ENCODE results near the gene USP4.
A peak's percentile ranks its signal among the peaks of the same experiment; 100 is the strongest.

The USP4 gene

DNA sequence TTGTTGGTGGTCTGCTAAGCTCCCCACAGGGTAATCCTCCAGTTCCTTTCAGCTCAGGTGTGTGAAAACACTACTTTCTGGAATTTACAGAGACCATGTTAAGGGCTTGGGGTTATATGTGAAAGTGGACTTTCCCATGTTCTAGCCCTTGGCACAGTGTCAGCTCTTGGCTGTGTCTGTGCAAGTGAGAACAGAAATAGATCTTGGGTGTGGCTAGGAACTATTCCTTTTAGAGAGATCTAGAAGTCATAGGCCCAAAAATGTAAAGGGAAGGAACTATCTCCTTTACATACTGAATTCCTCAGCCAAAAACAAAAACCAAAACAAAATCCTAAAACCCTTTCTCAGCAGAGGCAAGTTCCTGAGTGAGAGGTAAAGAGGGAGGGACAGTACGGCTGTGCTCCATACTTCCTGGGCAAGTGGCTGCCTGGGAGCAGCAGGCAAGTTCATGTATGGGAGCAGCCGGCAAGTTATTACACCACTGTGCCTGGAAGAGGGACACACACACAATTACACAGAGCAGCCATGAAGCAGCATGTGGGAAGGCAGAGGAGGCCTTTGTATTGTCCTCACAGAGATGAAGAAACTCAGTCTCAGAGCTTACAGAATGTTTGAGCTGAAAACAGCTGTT is 43.0 kb downstream of the USP4 start:
- no peak for DNase-seq (ENCODE audit: low spot score)

DNA sequence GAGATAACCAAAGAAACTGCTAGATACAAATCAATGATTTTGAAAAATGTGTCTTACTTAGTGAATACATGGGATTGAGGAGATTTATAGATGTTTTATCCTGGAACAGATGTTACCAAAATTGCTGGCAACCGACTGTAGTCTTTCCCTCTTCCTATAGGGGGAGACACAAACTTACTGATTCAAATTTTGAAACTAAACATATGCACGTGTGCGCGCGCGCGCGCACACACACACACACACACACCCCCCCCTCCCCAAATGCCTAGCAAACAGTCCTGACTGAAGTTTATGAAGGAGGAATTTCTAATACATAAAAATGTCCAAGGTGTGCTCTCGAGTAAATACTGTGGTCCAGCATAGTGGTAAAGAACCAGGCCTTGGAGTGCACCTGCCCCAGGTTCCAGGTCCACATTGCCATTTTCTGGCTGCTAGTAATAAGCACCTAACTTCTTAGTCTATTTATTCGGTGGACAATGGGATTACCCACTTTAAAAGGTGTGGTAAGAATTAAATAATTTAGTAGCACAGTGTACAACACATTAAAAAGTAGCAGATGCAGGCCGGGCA is 44.3 kb downstream of the USP4 start:
- DNase-seq (ENCODE audit: low spot score): peak; percentile 64

DNA sequence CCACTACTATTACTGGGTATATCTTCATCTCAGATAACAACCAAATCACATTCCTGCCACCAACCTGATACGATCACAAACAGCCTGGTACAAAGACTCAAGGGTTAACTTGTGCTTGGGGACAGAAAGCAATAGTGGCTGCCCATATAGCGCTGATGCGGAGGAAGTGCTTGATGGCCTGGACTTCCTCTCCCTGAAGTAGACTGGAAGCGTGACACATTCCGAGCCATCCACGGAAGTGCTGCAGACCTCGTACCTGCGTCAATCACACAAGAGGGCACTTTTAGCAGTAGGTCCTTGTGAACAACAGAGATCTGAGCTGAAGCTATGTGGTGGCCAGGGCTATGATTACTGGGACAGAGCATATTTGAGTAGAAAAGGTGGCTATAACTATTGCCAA is 45.5 kb downstream of the USP4 start:
- no peak for DNase-seq (ENCODE audit: low spot score)

DNA sequence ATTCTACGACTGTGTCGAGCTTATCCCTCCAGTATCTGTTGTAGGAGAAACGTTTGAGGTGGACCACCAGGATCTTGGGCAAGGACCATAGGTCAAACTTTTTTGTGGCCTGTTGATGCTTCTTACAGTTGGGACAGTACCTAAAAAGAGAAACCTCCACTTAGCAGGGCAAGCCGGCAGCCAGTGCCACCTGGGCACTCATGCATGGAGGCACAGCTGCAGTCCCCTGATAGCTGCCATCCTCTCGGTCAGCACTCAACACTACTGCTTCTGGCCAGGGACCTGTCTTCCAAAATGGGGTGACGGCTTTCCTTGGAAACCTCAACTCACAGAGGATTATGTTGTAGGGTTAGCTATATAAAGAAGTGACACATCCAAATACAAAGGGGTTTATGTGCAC is 55.9 kb downstream of the USP4 start:
- no peak for DNase-seq (ENCODE audit: low spot score)

DNA sequence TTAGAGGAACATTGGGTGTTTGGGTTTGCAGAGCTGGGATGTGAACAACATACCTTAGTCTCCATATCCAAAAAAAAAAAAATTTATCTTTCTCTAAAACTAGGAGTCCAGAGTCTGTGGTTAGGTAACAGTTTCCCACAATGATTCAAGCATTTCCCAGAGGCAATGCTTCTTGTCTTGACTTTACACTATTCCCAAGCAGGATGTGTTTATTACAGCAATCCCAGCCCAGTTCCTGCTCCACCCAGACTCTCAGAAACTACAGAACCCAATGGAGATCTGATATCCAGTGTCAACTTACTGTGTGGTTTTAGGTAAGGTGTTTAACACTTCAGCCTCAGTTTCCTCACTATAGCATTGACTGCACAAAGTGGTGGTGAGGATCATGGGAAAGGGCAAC is 60.5 kb downstream of the USP4 start:
- DNase-seq (ENCODE audit: low spot score): no peak

DNA sequence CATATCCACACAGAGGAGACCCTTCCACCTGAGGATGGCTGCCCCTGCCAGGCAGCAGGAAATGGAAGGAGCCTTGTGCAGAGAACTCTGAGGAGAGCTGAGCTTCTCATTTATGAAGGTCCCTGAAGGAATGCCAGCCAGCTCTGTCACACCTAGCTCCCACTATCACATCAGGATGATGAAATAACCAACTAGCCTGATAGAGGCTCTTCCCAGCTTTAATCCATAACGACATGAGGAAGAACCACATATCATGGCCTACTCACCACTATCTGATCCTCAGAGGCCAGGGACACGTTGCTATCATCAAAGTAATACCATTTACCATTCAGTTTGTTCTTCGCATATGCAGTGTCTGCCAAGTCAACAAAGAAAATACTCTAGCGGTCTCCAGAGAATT is 61.3 kb downstream of the USP4 start:
- no peak for DNase-seq (ENCODE audit: low spot score)

DNA sequence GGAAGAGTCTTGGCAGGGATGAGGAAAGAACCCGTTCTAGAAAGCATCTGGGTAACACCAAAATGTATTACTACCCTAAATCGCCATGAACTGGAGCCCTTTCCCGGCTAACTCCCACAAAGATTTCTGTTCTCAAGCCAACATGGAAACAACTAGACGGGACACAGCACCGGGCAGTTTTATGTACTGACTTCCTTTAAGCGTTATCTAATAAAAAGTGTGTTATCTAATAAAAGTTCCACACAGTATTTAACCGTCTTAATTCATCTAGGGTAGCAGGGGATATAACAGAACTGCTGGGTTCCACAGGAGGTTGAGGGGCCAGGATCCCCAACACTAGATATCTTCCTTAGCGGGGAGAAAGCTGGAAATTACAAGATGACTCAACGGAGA is 62.5 kb downstream of the USP4 start:
- DNase-seq (ENCODE audit: low spot score): peak; percentile 11

DNA sequence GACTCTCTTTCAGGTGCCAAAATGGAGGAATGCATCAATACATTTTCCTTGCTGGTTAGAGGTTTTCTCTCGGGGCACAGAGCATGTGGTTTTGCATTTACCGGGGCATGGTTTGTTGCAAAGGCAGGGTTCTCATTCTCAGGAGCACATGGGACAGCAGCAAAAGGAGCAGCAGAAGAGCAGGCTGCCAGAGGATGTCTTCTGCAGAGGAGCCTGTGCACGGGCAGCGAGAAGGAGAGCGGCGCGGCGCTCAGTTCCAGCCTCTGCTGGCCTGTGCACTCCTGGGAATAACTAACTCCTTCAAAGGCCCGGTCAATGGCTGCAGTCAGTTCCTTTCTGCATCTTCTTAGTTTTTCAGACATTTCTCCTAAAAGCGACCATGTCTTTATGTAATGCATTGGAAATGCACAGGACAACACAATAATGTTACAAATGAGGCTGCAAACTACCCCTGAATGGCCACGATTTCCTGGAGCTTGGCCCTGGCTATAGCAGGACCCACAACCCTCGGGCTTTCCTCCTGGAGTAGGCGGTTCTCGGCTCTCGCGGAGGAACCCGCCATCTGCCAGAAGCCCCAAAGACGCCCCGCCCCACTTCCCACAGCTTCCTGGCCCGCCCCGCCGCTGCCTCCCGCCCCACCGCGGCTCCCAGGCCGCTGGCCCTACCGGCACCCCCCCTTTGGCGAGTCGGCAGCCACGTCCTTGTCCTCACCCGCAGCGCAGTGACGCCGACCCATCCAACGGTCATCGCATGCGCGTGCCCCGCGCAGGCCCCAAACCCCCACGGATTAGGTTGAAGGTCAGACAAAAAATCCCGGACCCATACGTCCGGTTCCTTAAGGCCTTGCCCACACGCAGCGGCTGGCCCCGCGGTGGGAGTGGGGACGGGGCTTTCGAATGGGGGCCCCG is 63.1 kb downstream of the USP4 start, which contains the start of gene C3orf62:
C3orf62 (minus strand) TSS at position 758 of the 908 bp plus-strand sequence; CDS start at position 398, 360 bp downstream.
- DNase-seq (ENCODE audit: low spot score): peak; percentile 41

DNA sequence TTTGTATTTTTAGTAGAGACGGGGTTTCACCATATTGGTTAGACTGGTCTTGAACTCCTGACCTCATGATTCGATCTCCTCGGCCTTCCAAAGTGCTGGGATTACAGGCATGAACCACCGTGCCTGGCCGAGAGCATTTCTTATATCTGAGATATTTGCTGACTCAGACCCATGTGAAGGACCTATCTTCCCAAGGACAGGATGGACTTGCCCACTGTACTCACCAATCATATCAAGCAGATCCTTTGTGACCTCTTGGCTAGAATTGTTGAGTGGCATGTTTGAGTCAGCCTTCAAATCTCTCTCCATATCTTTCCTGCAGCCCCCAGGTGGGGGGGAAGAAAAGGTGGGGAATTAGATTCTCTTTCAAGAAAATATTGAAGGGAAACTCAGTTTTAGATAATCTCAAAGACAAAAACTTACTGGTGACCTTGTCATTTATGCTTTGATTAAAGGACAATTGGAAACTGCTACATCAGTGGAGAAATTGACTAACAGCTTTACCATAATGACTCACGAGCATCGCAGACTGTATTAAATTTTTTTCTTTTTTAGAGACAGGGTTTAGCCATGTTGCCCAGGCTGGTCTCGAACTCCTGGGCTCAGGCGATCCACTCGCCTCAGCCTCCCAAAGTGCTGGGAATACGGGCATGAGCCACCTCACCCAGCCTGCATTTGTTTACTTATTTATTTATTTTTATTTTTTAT is 65.9 kb downstream of the USP4 start:
- DNase-seq (ENCODE audit: low spot score): peak; percentile 4

DNA sequence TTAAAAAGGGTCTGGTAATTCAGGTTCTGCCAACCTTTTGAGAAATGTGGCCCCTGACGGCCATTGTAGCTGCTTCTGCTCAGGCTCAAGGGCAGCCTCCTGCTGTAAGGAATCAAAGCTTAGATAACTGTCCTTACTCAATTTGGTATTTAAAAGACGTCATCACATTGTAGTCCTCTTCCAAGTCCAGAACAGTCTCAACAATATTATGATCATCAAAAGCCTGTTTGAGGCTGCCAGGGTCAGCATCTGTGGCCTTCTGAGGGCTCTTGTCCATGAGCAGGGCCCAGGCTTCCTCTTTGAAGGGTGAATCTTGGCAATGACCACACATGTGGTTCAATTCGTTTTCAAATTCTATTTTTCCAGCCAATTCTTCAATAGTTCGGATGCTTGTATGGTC is 68.8 kb downstream of the USP4 start:
- DNase-seq (ENCODE audit: low spot score): no peak

DNA sequence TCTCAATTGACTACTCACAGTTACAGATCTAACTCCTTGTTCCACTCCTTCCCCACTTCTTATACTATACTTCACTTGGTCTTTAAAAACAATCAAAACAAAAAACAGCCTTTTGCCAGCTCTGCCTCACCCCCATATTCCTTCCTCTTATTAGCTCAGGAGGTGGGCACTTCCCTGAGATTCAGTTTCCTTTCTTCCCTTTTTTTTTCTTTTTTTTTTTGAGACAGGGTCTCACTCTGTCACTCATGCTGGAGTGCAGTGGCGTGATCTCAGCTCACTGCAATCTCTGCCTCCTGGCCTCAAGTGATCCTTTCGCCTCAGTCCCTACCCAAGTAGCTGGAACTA is 69.7 kb downstream of the USP4 start:
- no peak for DNase-seq (ENCODE audit: low spot score)

DNA sequence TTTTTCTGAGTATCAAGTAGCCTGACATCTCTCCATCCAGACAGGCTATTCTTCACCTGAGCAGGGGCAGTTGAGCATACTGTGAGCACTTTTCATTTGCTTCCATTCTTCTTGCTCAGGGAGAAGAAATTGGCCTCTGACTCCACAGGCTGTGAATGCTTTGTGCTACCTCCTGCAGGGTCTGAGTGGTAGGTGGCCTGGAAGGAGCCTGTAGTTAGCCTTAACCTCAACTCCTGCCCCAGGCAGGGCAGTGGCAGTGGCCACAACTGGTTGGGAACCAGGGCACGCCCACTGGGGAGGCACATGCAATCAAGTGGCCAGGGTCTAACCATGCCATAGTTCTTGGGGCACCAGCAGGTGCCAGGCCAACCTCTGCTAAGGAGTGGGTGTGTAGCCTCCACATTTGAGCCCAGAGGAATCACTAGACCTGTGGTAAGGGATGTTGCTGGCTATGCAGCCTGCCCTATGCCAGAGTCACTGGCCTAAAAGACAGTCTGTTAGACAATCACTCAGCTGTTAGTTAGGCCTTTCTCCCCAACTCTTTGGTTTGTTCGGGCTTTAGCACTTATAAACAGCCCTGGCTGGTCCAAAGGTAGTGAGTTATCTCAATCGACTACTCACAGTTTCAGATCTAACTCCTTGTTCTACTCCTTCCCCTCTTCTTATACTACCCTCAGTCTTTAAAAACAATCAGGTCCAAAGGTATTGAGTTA is 70.3 kb downstream of the USP4 start:
- DNase-seq (ENCODE audit: low spot score): no peak

DNA sequence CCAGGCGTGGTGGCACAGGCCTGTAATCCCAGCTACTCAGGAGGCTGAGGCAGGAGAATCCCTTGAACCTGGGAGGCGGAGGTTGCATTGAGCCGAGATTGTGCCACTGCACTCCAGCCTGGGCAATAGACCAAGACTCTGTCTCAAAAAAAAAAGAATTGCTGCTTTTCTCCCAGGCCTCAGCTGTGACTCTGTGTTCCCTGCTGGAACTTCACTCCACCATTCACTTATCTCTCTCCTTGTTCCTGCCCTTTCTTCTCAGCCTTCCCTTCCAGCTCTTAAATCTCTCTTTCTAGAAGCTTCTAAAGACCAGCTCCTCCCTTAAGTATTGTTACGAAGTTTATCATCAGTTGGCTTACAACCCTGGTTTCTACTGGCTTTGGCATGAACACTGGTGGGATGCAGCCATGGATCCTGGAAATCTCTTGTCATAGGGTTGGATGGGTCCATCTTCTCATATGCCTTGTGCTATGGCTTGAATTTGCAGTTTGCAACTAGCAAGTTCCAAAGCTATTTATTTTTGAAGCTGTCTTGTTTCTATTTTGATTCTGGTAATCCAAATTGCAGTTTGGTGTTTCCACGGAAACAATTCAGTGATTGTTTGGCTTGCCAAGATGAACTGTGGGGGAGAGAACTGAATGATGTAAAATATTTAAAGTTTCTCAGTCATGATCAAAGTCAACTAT is 73.3 kb downstream of the USP4 start:
- DNase-seq (ENCODE audit: low spot score): no peak

DNA sequence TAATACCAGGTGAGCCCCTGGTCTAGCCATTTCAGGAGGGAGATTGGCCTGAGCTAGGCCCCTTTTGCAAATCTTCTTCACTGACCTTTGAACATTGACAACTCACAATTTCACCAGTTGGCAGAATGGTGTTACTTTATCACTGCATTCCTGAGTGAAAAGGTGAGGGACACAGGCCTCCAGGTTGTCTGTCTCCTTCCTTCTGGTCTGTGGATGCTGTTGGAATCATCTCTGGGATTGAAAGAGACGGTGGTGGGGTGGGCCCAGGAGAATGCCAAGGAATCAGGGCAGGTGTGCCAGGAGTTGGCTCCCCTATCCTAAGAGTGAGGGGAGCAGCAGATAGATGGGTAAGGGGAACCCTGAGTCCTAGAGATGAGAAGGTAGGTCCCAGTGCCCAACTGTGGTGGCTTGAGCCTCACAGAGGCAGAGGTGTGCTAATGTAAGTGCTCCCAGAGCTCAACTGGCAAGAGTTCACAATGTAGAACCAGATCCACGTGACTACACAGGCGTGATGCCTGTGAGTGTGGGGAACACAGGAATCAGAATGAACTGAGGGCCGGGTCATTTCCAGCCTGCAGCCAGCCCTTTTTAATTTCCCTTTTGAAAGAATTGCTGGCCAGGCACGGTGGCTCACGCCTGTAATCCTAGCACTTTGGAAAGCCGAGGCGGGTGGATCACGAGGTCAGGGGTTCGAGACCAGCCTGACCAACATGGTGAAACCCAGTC is 74.0 kb downstream of the USP4 start:
- DNase-seq (ENCODE audit: low spot score): no peak

DNA sequence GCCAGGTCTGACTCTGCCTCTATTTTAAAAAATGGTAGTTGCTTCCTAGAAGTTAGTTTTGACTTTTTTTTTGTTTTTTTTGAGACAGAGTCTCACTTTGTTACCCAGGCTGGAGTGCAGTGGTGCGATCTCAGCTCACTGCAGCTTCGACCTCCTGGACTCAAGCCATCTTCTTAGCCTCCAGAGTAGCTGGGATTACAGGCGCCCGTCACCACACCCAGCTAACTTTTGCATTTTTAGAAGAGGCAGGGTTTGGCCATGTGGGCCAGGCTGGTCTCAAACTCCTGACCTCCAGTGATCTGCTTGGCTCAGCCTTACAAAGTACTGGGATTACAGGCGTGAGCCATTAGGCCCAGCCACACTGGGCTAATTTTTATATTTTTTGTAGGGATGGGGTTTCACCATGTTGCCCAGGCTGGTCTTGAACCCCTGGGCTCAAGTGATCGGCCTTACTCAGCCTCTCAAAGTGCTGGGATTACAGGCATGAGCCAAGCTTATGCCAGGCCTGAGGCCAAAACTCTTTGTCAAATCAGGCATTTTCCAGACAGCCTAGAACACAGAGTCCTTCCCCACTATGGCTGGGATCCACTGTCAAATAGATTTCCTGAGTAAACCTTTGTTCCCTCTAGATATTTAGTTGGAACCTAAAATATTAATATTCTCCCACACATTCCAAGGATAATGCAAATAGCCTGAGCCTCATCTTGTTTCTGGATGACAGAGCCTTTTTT is 76.5 kb downstream of the USP4 start:
- DNase-seq (ENCODE audit: low spot score): no peak

DNA sequence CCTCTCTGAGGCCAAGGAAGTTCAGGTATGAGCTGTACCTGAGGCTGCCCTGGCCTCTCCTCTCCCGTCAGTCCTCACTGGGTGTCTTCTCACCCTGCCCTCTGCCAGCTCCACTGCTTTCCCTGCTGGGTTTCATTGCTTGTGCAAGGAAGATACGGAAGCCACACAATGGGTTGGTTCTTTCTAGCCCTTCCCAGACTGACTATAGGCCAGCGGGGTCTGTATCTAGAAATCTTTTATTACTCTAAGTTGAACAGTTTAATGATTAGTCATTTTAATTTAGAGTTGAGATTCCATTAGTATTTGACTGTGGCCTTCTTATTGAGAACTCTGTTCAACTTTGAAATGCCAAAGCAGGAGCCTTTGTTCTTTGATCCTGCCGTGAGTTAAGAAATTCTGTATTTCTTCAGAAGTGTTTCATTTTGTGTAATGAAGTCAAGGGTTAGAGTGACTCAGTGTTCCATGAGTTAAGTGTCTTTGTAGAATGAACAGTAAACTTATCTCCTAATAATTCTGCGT is 79.0 kb downstream of the USP4 start:
- no peak for DNase-seq (ENCODE audit: low spot score)

DNA sequence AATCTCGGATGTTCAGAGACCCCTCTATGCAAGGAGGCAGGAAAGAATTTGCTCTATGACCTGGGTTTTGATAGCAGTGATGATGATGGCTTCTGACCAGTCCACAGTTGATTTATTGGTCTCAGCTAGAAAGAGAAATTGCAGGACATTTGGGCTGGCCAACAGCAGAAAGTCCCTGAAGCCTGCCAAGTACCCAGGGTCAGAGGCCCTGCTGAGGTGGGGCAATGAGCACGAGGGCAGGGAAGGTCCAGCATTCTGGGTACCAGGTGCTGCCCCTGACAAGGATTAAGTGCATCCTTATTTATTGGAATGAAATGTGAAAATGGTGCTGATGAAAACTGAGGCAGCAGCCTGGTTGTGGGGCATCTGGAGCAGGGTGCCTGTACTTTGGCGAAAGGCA is 82.7 kb downstream of the USP4 start:
- no peak for DNase-seq (ENCODE audit: low spot score)

DNA sequence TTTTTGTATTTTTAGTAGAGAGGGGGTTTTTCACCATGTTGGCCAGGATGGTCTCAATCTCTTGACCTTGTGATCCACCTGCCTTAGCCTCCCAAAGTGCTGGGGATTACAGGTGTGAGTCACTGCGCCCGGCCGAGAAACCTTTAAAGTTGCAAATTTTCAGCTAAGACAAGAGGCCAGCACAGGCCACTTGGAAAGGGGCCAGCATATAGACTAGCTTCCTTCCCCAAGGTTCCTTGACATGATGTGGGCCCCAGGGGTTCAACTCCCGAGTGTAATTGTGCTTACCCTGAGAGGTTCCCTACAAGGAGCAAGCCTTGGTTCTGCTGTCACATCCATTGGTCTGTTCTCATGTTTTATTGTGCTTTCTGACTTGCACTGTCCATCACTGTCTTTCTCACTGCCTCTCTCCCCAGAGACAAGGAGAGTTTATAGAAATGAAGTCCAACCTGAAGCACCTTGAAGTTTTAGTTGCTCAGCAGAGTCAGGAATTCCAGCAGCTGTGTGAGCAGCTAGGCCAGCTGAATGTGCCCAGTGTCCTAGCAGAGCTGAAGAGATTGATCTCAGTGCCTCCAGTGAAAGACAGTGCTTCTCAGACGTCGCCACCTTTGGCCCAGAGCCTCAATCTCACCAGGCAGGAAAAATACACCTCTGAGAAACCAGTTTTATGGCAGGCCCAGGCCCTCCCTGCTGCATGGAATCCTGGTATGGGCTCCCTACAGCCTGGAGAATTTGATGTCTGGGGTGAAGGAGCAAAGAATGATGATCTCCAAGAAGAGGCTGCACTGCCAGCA is 83.9 kb downstream of the USP4 start:
- no peak for DNase-seq (ENCODE audit: low spot score)

DNA sequence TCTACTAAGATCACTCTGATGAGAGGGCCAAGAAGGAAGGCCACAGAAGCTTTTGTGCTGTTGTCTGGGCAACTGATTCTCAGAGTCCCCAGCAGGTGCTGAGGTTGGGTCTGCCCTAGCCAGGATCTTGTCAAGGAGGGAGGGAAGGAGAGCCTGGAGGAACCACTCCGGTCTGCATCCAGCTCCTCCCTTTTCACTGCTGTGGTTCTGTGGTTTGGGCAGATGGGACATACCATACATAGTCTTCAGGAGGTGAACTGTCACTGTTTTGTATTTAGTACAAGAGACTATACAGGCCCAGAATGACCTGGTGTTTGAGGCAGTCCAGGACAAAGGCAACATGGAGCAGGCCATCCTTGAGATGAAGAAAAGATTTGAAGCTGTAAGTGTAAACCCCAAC is 84.7 kb downstream of the USP4 start:
- no peak for DNase-seq (ENCODE audit: low spot score)
